ENCODE results near the gene CDH22.

CDH22 gene

DNA sequence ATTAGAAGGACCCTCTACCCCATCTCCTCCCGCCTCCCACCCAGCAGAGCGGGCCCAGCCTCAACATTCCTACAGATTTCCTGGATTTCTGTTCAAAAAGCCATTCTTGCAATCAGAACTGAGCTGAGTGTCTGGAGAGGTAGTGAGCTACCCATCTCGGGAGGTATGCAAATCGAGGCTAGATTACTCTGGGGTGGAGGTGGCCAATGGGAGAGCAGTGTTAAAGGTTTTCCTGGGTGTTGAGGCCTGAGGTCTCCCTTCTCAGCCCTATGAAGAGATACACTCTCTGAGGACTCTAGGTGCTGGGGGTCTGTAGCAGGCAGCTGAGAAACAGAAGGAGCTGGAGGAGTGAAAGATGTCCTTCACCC, 133.2 kb downstream of the CDH22 start:
- no peak for DNase-seq (ENCODE audit: low spot score)
- TF ChIP-seq, protein P1, sequence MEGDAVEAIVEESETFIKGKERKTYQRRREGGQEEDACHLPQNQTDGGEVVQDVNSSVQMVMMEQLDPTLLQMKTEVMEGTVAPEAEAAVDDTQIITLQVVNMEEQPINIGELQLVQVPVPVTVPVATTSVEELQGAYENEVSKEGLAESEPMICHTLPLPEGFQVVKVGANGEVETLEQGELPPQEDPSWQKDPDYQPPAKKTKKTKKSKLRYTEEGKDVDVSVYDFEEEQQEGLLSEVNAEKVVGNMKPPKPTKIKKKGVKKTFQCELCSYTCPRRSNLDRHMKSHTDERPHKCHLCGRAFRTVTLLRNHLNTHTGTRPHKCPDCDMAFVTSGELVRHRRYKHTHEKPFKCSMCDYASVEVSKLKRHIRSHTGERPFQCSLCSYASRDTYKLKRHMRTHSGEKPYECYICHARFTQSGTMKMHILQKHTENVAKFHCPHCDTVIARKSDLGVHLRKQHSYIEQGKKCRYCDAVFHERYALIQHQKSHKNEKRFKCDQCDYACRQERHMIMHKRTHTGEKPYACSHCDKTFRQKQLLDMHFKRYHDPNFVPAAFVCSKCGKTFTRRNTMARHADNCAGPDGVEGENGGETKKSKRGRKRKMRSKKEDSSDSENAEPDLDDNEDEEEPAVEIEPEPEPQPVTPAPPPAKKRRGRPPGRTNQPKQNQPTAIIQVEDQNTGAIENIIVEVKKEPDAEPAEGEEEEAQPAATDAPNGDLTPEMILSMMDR (IDR thresholded peaks at IDR 0.05; ENCODE audit: extremely low read depth, insufficient read depth, missing control alignments) = no peak
- in situ Hi-C loops (cut with MboI; ENCODE audit: low pct_unique_long_range_greater_than_20kb, low sequenced_read_pairs, unreplicated experiment) = no loop called here

DNA sequence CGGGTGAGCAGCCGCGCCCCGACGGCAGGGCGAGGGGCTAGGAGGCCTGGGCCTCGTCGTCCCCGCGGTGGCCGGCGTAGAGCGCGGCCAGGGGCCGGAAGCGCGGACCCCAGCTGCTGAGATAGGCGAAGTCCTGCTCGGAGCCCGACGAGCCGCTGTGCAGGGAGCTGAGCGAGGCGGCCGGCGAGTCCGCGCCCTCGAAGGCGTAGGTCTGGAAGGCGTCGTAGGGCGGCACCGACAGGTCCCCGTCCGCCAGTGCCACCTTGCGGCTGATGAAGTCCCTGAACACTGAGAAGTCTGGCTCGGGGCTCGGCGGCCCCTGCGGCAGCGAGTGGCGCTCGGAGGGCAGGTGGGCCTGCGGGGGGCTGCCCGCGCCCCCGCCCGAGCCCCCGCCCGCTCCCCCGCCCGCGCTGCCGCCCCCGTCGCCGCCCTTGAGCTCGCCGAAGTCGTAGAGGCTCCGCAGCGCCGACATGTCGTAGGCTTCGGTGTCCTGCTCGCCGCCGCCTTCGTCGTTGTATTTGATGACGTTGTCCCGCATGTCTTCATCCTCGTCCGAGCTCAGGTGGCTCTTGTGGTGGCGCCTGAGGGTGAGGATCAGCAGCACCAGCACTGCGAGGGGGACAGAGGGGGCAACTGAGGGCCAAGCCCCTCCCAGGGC, 133.7 kb downstream of the CDH22 start:
- TF ChIP-seq, protein P1 (IDR thresholded peaks at IDR 0.05; ENCODE audit: extremely low read depth, insufficient read depth, missing control alignments) = peak; percentile 86
- peak; percentile 95 for DNase-seq (ENCODE audit: low spot score)
- in situ Hi-C loops (cut with MboI; ENCODE audit: low pct_unique_long_range_greater_than_20kb, low sequenced_read_pairs, unreplicated experiment) = no loop called here

- TF ChIP-seq, protein P1 (IDR thresholded peaks at IDR 0.05; ENCODE audit: extremely low read depth, insufficient read depth, missing control alignments) = no peak
- no peak for DNase-seq (ENCODE audit: low spot score)
- in situ Hi-C loops (cut with MboI; ENCODE audit: low pct_unique_long_range_greater_than_20kb, low sequenced_read_pairs, unreplicated experiment) = no loop called here
Measured at GRCh38 chr20:46173652-46174468, 134.4 kb downstream of the CDH22 start.

- in situ Hi-C loops (cut with MboI; ENCODE audit: low pct_unique_long_range_greater_than_20kb, low sequenced_read_pairs, unreplicated experiment) = no loop called here
- DNase-seq (ENCODE audit: low spot score) = no peak
- TF ChIP-seq, protein P1 (IDR thresholded peaks at IDR 0.05; ENCODE audit: extremely low read depth, insufficient read depth, missing control alignments) = no peak
Measured at GRCh38 chr20:46172961-46173536, 135.2 kb downstream of the CDH22 start.

- DNase-seq (ENCODE audit: low spot score) = no peak
- TF ChIP-seq, protein P1 (IDR thresholded peaks at IDR 0.05; ENCODE audit: extremely low read depth, insufficient read depth, missing control alignments) = no peak
- in situ Hi-C loops (cut with MboI; ENCODE audit: low pct_unique_long_range_greater_than_20kb, low sequenced_read_pairs, unreplicated experiment) = no loop called here
Measured at GRCh38 chr20:46172455-46172854, 135.8 kb downstream of the CDH22 start.

- in situ Hi-C loops (cut with MboI; ENCODE audit: low pct_unique_long_range_greater_than_20kb, low sequenced_read_pairs, unreplicated experiment) = no loop called here
- DNase-seq (ENCODE audit: low spot score) = no peak
- TF ChIP-seq, protein P1 (IDR thresholded peaks at IDR 0.05; ENCODE audit: extremely low read depth, insufficient read depth, missing control alignments) = no peak
Measured at GRCh38 chr20:46171909-46172308, 136.4 kb downstream of the CDH22 start.

Measured in GM13977 (cell line).